Measurements from ENCODE around the gene P3H2. TPM values are rescaled to one million over a fixed set of nuclear protein-coding genes. Genes with fewer than 3 reads are reported as not detected.

The P3H2 gene
- total and polyA plus RNA-seq, 9 of the 15 experiments (the other 6 are each of a cell fraction or from before 2014, with no cell fraction given): 0.04 to 0.26 (median 0.22) TPM; not detected in 6

- H3K27ac ChIP-seq (ENCODE audit: extremely low read depth, low read depth, low read length): no peak overlapping the region
- H3K4me1 ChIP-seq (replicated peaks in 1 of 2; ENCODE audit: control insufficient read depth in 2 of 2, insufficient read depth in 2 of 2, low read length in 2 of 2): no peaks in the 10 kb centered on the region
- no peaks in the 10 kb centered on the region for H3K27me3 ChIP-seq (ENCODE audit: control insufficient read depth in 2 of 2, insufficient read depth in 2 of 2, low read length in 2 of 2)
- WGBS (ENCODE audit: insufficient coverage, low coverage, missing lambda C conversion rate): 3% methylated on average over 2 of the region's 2 CpGs
- ChIA-PET CTCF (ENCODE audit: low intra/inter-chr PET ratio) (no interaction called here), POLR2A (no interaction called here)
- H3K36me3 ChIP-seq (ENCODE audit: control insufficient read depth, insufficient read depth, low read length): no peaks in the 10 kb centered on the region
- DNase-seq (ENCODE audit: extremely low read depth in 1 of 4, low spot score in 3 of 4) (no peak), ATAC-seq (no peak), FAIRE-seq (no peak)
- in situ Hi-C loops (cut with MboI) (no loop called here), intact Hi-C loops (cut with micrococcal nuclease) (no loop called here)
- H3K9me3 ChIP-seq (replicated peaks; ENCODE audit: control insufficient read depth, insufficient read depth, low read depth, low read length): no peaks in the 10 kb centered on the region
- H3K4me3 ChIP-seq: no peak overlapping the region
- no TSS peak for BruUV-seq (replicated peaks)
- no peaks in the 10 kb centered on the region for H3K79me2 ChIP-seq (ENCODE audit: control insufficient read depth, insufficient read depth, low read length)
- no peak overlapping the region for H3K9ac ChIP-seq (ENCODE audit: insufficient read depth in 1 of 2, low read depth in 2 of 2, low read length in 2 of 2)
- no peaks in the 10 kb centered on the region for H3K9me1 ChIP-seq (ENCODE audit: control insufficient read depth, insufficient read depth, low read length)
- no peaks in the 10 kb centered on the region for H4K20me1 ChIP-seq (replicated peaks; ENCODE audit: control insufficient read depth, insufficient read depth, low read length)
- TF ChIP-seq LCOR (CRISPR knock-in tag; IDR thresholded peaks at IDR 0.05): no peak
- no peak for TF ChIP-seq E2F4 (CRISPR knock-in tag; IDR thresholded peaks at IDR 0.05; ENCODE audit: low read depth)
- TF ChIP-seq ZNF717 (CRISPR knock-in tag; IDR thresholded peaks at IDR 0.05): no peak
- TF ChIP-seq HOMEZ (CRISPR knock-in tag; IDR thresholded peaks at IDR 0.05): no peak
- no peak for TF ChIP-seq ESRRB (CRISPR knock-in tag; IDR thresholded peaks at IDR 0.05; ENCODE audit: borderline replicate concordance)
- TF ChIP-seq CBX8 (IDR thresholded peaks at IDR 0.05; ENCODE audit: borderline replicate concordance, extremely low read depth, low read depth, low read length, poor library complexity, severe bottlenecking): no peak
- TF ChIP-seq ZNF445 (CRISPR knock-in tag; IDR thresholded peaks at IDR 0.05; ENCODE audit: low read depth): no peak
- TF ChIP-seq GATAD2B (IDR thresholded peaks at IDR 0.05; ENCODE audit: borderline replicate concordance): no peak
- TF ChIP-seq, protein P1, sequence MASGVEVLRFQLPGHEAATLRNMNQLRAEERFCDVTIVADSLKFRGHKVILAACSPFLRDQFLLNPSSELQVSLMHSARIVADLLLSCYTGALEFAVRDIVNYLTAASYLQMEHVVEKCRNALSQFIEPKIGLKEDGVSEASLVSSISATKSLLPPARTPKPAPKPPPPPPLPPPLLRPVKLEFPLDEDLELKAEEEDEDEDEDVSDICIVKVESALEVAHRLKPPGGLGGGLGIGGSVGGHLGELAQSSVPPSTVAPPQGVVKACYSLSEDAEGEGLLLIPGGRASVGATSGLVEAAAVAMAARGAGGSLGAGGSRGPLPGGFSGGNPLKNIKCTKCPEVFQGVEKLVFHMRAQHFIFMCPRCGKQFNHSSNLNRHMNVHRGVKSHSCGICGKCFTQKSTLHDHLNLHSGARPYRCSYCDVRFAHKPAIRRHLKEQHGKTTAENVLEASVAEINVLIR (CRISPR knock-in tag; IDR thresholded peaks at IDR 0.05): no peak
- no peak for TF ChIP-seq JUNB (CRISPR knock-in tag; conservative IDR thresholded peaks at IDR 0.05)
- TF ChIP-seq NR4A1 (CRISPR knock-in tag; IDR thresholded peaks at IDR 0.05): no peak
- TF ChIP-seq NR4A1 (tag; IDR thresholded peaks at IDR 0.05): no peak
- TF ChIP-seq ZNF699 (CRISPR knock-in tag; IDR thresholded peaks at IDR 0.05; ENCODE audit: insufficient replicate concordance): no peak
- no peak for TF ChIP-seq TOE1 (IDR thresholded peaks at IDR 0.05; ENCODE audit: borderline replicate concordance)
- TF ChIP-seq TOE1 (CRISPR knock-in tag; IDR thresholded peaks at IDR 0.05; ENCODE audit: borderline replicate concordance, low read depth): no peak
- no peak for TF ChIP-seq CBX2 (IDR thresholded peaks at IDR 0.05; ENCODE audit: insufficient read depth, low read length, poor library complexity, severe bottlenecking)
- no peak for TF ChIP-seq ZNF507 (tag; conservative IDR thresholded peaks at IDR 0.05)
- TF ChIP-seq, protein P2, sequence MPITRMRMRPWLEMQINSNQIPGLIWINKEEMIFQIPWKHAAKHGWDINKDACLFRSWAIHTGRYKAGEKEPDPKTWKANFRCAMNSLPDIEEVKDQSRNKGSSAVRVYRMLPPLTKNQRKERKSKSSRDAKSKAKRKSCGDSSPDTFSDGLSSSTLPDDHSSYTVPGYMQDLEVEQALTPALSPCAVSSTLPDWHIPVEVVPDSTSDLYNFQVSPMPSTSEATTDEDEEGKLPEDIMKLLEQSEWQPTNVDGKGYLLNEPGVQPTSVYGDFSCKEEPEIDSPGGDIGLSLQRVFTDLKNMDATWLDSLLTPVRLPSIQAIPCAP (CRISPR knock-in tag; IDR thresholded peaks at IDR 0.05; ENCODE audit: borderline replicate concordance): no peak
- H2AFZ ChIP-seq (ENCODE audit: low read depth, low read length): no peak overlapping the region
- no peak overlapping the region for H3K4me2 ChIP-seq (ENCODE audit: insufficient read depth, low read length)
Measured at GRCh38 chr3:190158261-190158660, 37.6 kb upstream of the P3H2 start.
